GM12801 (cell line): ENCODE measurements around the gene NHLRC4.

Experiments used
- TF ChIP-seq, protein P1 (sequence below): IDR thresholded peaks from one replicate; pipeline ENCODE4 v1.5.1; 2011; ENCODE audit warnings: control low read depth; ENCODE audit not compliant: insufficient read length; ENCODE audit errors: extremely low read depth

Gene NHLRC4

DNA sequence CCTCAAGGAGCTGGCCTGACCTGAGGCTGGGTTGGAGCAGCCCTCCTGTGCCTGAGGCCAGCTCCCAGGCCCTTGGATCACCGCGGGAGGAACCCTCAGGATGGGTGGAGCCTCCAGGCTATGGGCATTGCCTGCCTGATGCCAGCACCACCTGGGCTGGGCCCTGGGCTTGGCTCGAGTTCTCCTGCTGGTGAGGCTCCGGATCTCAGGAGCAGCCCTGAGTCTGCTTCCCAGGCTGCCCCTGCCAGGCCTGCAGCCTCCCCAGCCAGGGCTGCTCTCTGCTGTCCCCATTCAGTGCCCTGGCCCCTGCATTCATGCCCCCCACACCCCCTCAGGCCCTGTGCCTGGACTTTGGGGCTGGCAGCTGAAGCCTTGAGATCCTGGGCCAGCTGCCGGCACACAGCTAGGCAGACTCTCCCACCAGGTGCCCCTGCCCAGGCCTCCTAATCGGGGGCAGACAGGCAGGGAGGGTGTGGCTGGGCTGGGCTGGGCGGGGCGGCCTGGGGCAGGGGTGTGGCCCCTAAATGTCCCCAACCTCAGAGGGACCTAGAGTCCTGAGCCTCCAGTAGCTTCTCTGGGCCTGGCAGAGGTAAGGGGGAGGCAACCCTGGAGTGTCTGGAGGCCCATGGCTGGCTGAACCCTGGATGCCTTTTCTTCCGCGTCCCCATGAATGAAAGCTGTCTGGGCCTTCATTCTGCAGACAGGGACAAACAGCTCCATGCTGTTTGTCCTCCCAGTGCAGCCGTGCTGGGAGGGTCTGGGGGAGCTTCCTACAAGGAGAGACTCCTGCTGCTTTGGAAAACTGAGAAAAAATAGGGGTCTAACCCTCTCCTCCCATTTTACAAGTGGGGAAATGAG, 1.8 kb downstream of the NHLRC4 start:
- TF ChIP-seq, protein P1, sequence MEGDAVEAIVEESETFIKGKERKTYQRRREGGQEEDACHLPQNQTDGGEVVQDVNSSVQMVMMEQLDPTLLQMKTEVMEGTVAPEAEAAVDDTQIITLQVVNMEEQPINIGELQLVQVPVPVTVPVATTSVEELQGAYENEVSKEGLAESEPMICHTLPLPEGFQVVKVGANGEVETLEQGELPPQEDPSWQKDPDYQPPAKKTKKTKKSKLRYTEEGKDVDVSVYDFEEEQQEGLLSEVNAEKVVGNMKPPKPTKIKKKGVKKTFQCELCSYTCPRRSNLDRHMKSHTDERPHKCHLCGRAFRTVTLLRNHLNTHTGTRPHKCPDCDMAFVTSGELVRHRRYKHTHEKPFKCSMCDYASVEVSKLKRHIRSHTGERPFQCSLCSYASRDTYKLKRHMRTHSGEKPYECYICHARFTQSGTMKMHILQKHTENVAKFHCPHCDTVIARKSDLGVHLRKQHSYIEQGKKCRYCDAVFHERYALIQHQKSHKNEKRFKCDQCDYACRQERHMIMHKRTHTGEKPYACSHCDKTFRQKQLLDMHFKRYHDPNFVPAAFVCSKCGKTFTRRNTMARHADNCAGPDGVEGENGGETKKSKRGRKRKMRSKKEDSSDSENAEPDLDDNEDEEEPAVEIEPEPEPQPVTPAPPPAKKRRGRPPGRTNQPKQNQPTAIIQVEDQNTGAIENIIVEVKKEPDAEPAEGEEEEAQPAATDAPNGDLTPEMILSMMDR: no peak

DNA sequence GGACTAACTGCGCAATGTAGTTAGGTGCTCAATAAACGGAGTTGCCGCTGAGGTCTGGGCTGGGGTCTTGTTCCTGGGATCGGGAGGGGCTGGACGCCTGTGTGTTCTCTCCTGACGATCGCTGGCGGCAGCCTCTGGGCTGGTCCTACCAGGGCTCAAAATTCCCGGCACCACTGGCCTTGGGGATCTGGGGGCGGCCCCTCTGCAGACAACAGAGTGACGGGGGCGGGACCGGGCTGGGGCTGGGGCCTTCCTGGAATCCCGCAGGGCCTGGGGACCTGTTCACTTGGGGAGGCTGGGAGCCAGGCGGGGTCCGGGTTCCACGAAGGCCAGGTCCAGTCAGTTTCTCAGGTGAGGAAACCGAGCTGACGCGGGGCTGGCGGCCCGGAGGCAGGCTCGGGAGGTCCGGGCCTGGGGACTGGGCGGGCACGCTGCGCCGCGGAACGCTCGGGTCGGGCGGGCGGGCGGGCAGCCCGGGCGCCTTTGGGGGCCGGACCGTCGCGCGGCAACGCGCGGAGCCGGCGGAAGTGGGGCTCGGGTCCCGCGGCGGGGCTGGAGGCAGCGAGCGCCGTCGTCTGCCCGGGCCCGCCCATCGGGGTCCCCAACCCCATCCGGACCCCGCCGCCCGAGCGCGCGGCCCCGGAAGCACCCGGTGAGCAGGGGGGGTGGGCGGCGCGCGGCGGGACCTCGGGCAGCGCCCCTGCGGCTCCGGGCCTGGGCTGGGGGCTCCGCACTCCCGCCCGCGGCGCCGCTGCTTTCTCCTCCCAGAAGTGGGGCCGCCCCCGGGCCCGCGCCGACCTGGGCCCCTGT, 2.8 kb downstream of the NHLRC4 start, which contains the start of gene PIGQ:
TSS of gene PIGQ (plus strand) at position 524 of the 810 bp plus-strand sequence. CDS start 4,107 bp downstream, outside the sequence.
- TF ChIP-seq, protein P1: no peak

DNA sequence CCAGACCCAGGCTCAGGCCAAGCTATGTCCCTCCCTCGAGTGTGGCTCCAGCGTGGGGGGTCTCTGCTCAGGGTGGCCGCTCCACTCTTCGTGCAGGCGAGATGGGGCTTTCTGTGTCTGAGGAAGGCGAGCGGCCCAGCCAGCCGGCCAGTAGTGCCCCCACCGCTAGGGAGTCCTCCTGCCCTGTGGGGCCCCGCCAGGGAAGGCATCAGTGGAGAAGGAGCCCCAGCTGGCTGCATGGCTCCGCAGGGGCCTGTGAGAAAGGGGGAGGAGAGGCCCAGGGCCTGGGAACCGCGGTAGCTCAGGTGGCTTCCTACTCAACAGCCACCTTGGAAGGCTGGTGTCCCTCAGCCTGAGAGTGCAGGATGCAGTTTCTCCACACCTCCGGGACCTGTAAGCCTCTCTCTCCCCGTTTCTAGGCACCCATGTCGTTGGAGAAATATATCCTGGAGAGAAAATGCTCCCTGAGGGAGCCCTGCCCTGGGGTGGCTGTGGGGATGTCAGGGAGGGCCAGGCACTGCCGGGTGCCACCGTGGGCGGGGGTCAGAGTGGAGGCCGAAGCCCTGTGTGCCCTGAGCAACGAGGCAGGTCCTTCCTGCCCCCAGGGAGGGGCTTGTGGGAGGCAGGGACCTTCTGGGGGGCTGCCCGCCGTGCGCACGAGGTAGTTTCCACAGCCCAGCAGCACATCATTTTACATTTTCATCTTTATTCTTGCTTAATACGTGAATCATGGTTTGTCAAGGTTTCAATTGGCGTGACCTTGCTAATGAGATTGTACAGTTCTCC, 6.3 kb downstream of the NHLRC4 start:
- TF ChIP-seq, protein P1: no peak

DNA sequence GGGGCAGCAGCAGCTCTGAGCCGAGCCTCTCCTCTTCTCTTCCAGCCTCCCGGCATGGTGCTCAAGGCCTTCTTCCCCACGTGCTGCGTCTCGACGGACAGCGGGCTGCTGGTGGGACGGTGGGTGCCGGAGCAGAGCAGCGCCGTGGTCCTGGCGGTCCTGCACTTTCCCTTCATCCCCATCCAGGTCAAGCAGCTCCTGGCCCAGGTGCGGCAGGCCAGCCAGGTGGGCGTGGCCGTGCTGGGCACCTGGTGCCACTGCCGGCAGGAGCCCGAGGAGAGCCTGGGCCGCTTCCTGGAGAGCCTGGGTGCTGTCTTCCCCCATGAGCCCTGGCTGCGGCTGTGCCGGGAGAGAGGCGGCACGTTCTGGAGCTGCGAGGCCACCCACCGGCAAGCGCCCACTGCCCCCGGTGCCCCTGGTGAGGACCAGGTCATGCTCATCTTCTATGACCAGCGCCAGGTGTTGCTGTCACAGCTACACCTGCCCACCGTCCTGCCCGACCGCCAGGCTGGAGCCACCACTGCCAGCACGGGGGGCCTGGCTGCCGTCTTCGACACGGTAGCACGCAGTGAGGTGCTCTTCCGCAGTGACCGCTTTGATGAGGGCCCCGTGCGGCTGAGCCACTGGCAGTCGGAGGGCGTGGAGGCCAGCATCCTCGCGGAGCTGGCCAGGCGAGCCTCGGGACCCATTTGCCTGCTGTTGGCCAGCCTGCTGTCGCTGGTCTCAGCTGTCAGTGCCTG, 7.4 kb downstream of the NHLRC4 start:
- TF ChIP-seq, protein P1: no peak

DNA sequence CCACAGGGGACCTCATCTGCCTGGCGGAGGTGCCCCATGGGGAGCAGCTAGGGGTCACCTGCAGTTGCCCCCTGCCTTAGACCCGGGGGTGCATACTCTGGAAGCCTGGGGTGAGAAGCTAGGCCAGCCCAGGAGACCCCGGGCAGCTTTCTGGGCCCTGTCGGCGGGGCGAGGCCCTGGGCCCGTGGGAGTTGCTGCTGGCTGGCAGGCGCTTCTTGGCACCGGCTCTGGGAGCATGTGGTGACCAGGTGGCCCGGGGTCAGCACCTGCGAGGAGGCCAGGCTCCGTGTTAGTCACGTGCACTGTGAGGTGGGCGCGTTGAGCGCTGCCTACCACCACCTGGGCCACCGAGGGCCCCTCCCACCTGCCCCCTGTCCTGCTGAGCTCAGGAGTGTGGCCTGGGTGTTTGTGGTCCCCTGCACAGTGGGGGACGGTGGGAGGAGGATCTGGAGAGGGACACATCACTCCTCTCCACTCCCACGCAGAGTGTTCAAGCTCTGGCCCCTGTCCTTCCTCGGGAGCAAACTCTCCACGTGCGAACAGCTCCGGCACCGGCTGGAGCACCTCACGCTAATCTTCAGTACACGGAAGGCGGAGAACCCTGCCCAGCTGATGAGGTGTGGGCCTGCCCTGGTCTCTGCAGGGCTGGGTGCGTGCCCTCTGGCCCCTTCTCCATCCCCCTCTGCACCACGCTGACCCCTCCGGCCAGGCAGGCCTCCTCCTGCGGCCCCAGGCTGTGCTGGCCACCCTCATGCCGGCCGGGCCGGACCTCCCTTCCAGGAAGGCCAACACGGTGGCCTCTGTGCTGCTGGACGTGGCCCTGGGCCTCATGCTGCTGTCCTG, 8.8 kb downstream of the NHLRC4 start:
- TF ChIP-seq, protein P1: no peak

DNA sequence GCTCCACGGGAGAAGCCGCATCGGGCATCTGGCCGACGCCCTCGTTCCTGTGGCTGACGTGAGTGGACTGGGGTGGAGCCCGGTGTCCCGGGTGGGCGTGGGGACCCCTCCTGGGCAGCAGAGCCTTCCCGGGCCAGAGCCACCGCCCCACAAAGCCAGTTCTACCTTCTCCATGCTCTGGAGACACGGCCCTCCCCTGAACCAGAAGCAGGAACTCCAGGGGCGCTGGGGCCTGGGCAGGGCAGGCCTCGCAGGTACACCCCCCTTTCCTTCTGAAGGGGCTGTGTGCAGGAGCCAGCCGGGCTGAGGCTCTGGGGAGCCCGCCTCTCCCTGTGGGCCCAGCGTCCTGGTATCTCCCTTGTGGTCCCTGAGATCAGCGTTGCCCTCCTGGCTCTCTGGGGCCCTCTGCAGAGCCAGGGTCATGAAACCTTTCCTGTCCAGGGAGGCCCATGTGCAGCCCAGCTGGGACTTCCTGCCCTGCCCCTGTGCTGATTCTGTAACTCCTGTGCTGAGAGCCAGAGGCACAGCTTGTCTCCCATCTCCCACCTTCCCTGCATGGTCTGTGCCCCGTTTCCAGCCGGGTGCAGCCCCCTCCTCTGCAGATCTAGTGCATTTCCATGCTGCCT, 9.5 kb downstream of the NHLRC4 start:
- TF ChIP-seq, protein P1: no peak
